BE2C (cell line): ENCODE measurements around the gene C18orf63.

ENCODE experiments used
- DNase-seq: peaks from one replicate; pipeline ENCODE4 v3.0.0-alpha.2; 2020
- H3K27me3 ChIP-seq: fragments of 250-450 bp; sonication (Bioruptor Pico); 2 replicates; pipeline ENCODE4 v1.5.1; 2020; ENCODE audit warnings: mild to moderate bottlenecking
- H3K36me3 ChIP-seq: fragments of 250-450 bp; sonication (Bioruptor Pico); 2 replicates; pipeline ENCODE4 v1.5.1; 2020; ENCODE audit warnings: mild to moderate bottlenecking
- H3K4me1 ChIP-seq: fragments of 250-450 bp; sonication (Bioruptor Pico); 2 replicates; pipeline ENCODE4 v1.5.1; 2020
- H3K4me3 ChIP-seq: 2 replicates; pipeline ENCODE4 v1.5.1; 2011; ENCODE audit warnings: low read depth, low read length
- H3K9me3 ChIP-seq: fragments of 250-450 bp; sonication (Bioruptor Pico); 2 replicates; pipeline ENCODE4 v1.5.1; 2020
- TF ChIP-seq, protein P1 (sequence below): IDR thresholded peaks from 2 replicates; pipeline ENCODE4 v1.5.1; 2012; ENCODE audit warnings: mild to moderate bottlenecking, low read depth, low read length

The C18orf63 gene

DNA sequence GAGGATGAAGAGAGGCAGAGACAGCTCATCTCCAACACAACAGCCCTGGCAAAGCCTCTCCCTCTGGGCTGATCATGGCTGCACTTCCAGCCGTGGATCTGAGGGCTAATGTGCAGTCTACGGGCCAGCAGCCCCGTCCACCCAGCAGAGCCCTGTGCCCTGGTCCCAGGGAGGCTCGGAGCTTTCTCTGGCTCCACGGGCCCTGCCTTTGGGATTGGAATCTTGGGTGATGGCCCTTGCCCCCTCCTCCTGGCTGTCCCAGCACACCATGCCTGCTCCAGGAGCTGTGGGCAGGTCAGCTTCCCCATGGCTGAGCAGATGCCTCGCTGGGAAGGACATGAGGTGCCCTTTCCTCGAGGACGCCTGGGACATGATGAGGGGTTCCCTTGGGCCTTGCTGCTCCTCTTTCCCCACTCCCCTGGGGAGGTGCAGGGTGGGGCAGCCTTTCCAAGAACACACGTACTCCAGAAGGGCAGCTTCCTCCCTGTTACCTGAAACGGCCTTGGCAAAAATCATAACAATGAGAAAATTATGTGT is 66.9 kb downstream of the C18orf63 start:
- no peaks in the 10 kb centered on the region for H3K4me1 ChIP-seq
- no peak for DNase-seq
- H3K36me3 ChIP-seq = no peaks in the 10 kb centered on the region
- H3K9me3 ChIP-seq = no peaks in the 10 kb centered on the region
- no peak overlapping the region for H3K4me3 ChIP-seq
- TF ChIP-seq, protein P1, sequence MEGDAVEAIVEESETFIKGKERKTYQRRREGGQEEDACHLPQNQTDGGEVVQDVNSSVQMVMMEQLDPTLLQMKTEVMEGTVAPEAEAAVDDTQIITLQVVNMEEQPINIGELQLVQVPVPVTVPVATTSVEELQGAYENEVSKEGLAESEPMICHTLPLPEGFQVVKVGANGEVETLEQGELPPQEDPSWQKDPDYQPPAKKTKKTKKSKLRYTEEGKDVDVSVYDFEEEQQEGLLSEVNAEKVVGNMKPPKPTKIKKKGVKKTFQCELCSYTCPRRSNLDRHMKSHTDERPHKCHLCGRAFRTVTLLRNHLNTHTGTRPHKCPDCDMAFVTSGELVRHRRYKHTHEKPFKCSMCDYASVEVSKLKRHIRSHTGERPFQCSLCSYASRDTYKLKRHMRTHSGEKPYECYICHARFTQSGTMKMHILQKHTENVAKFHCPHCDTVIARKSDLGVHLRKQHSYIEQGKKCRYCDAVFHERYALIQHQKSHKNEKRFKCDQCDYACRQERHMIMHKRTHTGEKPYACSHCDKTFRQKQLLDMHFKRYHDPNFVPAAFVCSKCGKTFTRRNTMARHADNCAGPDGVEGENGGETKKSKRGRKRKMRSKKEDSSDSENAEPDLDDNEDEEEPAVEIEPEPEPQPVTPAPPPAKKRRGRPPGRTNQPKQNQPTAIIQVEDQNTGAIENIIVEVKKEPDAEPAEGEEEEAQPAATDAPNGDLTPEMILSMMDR = no peak
- H3K27me3 ChIP-seq = no peaks in the 10 kb centered on the region

DNA sequence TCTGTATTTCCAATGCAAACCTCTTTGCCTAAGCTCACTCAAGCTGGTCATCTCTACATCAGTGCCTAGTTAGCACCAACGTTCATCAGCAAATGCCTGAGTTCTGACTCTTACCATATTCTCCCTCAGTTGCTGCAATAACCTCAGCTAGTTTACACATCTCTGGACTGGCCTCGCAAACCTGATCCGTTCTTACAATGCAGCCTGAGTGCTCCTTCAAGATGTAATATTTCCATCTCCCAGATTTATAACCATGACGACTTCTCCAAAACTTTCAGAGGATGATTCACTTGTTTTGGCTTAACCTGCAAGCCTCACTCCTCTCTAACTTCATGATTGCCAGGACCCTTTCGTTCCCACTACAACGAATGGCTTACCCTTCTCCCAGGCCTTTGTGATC is 71.7 kb downstream of the C18orf63 start:
- no peaks in the 10 kb centered on the region for H3K27me3 ChIP-seq
- H3K4me3 ChIP-seq = no peak overlapping the region
- no peaks in the 10 kb centered on the region for H3K9me3 ChIP-seq
- TF ChIP-seq, protein P1 = no peak
- no peak for DNase-seq
- H3K4me1 ChIP-seq = no peaks in the 10 kb centered on the region
- H3K36me3 ChIP-seq = no peaks in the 10 kb centered on the region

DNA sequence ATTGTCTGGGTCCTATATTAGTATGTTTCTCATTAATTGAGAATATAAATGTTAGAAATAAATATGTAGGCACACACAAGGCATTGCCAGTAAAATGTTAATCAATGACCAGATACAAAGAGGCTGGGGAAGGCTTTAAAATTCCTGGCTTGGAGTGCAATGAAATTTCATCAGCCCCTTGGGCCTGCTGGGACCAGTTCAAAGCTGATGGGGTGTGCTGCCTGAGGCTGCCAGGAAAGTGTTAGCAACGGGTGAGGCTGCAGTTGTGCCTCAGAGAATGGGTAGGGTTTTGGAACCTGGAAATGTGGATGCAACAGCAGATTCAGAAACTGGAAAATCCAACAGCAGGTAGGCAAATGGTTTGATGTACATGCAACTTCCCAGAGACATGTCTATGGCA is 72.6 kb downstream of the C18orf63 start:
- TF ChIP-seq, protein P1 = no peak
- Histone ChIP-seq H3K36me3 (no peaks in the 10 kb centered on the region), H3K4me1 (no peaks in the 10 kb centered on the region), H3K4me3 (no peak overlapping the region), H3K27me3 (no peaks in the 10 kb centered on the region), H3K9me3 (no peaks in the 10 kb centered on the region)
- no peak for DNase-seq

DNA sequence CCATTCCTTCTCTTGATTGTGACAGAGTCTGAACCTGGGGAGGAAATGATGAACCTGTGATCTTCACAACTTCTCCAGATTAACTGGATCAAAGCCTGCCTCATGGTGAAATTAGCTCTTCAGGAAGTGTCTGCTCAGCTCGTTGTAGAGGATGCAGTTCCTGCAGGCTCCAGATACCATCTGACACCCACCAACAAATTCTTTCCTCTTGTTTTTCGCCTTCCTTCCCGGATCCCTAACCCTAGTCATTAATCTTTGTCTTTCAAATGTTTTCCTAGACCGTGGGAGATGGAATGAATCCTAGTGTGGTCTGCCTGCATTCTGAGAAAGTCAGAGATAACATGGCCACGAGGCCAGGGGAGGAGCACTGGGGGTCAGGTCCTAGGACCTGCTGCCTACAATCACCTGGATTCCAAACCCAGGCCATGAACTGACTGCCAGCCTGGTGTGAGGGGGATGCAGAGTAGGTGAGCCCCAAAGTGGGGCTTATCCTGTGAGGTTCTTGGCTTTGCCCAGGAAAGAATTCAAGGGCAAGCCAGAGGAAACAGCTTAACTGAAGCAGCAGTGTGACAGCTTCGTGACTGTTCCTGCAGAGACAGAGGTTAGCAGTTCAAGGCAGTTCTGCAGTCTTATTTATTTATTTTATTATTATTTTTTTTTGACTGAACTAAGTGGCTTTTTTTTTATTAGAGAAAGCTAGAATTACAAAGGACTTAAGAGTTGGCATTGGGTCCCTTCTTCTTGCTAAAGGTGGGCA is 73.7 kb downstream of the C18orf63 start:
- Histone ChIP-seq H3K4me3 (no peak overlapping the region), H3K36me3 (no peaks in the 10 kb centered on the region), H3K4me1 (no peaks in the 10 kb centered on the region), H3K9me3 (no peaks in the 10 kb centered on the region), H3K27me3 (no peaks in the 10 kb centered on the region)
- DNase-seq = no peak
- TF ChIP-seq, protein P1 = no peak

GRCh38 chr18:74389991-74390390 is 74.4 kb downstream of the C18orf63 start:
- DNase-seq = no peak
- Histone ChIP-seq H3K4me1 (no peaks in the 10 kb centered on the region), H3K9me3 (no peaks in the 10 kb centered on the region), H3K36me3 (no peaks in the 10 kb centered on the region), H3K4me3 (no peak overlapping the region), H3K27me3 (no peaks in the 10 kb centered on the region)
- TF ChIP-seq, protein P1 = no peak

- TF ChIP-seq, protein P1 = no peak
- Histone ChIP-seq H3K27me3 (no peaks in the 10 kb centered on the region), H3K4me1 (no peaks in the 10 kb centered on the region), H3K36me3 (no peaks in the 10 kb centered on the region), H3K9me3 (no peaks in the 10 kb centered on the region), H3K4me3 (no peak overlapping the region)
- DNase-seq = no peak
Observed at GRCh38 chr18:74390900-74391299, 75.3 kb downstream of the C18orf63 start.
